KG1 (cell line): Measurements from ENCODE around the gene SLC35G4.
"Not testable (repeated sequence)": the region's sequence is repeated elsewhere in the genome, so short reads cannot be mapped to it uniquely, and the experiment has no call there.

Experiments
- DNase-seq: peaks from one replicate; lab custom pipeline; 2025; lab: John Stamatoyannopoulos, UW

SLC35G4 gene

GRCh38 chr18:11614042-11614441 is 4.6 kb downstream of the SLC35G4 start:
- not testable (repeated sequence) for DNase-seq

- not testable (repeated sequence) for DNase-seq
These were observed 5.6 kb downstream of the SLC35G4 start for GRCh38 chr18:11614981-11615380.

- DNase-seq, result not testable (repeated sequence)
These were observed 37.9 kb downstream of the SLC35G4 start for GRCh38 chr18:11647310-11647709.

GRCh38 chr18:11647804-11648203 is 38.4 kb downstream of the SLC35G4 start:
- DNase-seq, result not testable (repeated sequence)

GRCh38 chr18:11649839-11650238 is 40.4 kb downstream of the SLC35G4 start:
- DNase-seq, result no peak

- DNase-seq, result no peak
These were observed 42.5 kb downstream of the SLC35G4 start for GRCh38 chr18:11651899-11652298.

- no peak for DNase-seq
These were observed 44.1 kb downstream of the SLC35G4 start for GRCh38 chr18:11653521-11653920.

- peak; percentile 6 for DNase-seq
These were observed 45.6 kb downstream of the SLC35G4 start for GRCh38 chr18:11654736-11655605.

- no peak for DNase-seq
These were observed 46.2 kb downstream of the SLC35G4 start for GRCh38 chr18:11655606-11655932.

GRCh38 chr18:11657152-11657551 is 47.8 kb downstream of the SLC35G4 start:
- DNase-seq, result no peak

- DNase-seq, result no peak
These were observed 48.2 kb downstream of the SLC35G4 start for GRCh38 chr18:11657554-11657953.

GRCh38 chr18:11658019-11658418 is 48.6 kb downstream of the SLC35G4 start:
- DNase-seq, result no peak

GRCh38 chr18:11658989-11659388 is 49.6 kb downstream of the SLC35G4 start:
- no peak for DNase-seq
